Measurements from ENCODE around the gene TWF2. TPM values are rescaled to one million over a fixed set of nuclear protein-coding genes. Genes with fewer than 3 reads are reported as not detected.

TWF2 gene
- polyA plus RNA-seq, 1 donor from 2014 or later: 61.7 TPM

DNA sequence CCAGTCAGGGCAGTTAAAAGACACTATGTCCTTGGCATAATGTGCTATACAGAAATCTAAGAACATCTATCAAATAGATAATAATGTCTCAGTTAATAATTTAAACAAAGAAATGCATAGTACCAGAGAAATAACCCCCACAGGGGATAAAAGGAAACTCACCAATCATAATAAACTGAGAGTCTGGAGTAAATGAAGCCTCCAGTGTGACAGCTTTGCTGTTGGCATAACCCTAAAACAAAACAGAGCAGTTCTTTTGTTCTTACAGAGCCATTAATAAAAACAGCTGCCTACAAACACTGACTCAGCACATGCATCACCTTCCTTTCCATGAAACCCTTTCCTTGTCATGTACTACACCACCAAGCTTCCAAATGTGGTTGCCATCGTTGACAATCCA lies 20.1 kb upstream of the TWF2 start:
- Histone ChIP-seq H3K4me2 (ENCODE audit: low read length) (no peak overlapping the region), H4K20me1 (ENCODE audit: insufficient read depth) (no peaks in the 10 kb centered on the region), H3K36me3 (ENCODE audit: insufficient read depth, low read length) (peaks cover 9% of the 10 kb centered on the region), H3K9ac (ENCODE audit: low read length) (no peak overlapping the region), H3F3A (ENCODE audit: insufficient read depth, low read length, poor library complexity, severe bottlenecking) (no peaks in the 10 kb centered on the region), H3K9me3 (ENCODE audit: low read length) (no peaks in the 10 kb centered on the region), H3K27ac (ENCODE audit: low read length) (no peak overlapping the region), H3K9me2 (ENCODE audit: insufficient read depth, low read length) (no peaks in the 10 kb centered on the region), H3K79me2 (replicated peaks; ENCODE audit: insufficient read depth, low read length) (peaks cover 14% of the 10 kb centered on the region), H3K27me3 (ENCODE audit: insufficient read depth, low read depth, low read length) (no peaks in the 10 kb centered on the region), H3K4me3 (ENCODE audit: low read length) (no peak overlapping the region), H2AFZ (ENCODE audit: low read depth, low read length) (no peak overlapping the region)
- TF ChIP-seq EZH2 (IDR thresholded peaks at IDR 0.05; ENCODE audit: borderline replicate concordance, insufficient read depth, low read length, poor library complexity, severe bottlenecking): no peak
- TF ChIP-seq, protein P1, sequence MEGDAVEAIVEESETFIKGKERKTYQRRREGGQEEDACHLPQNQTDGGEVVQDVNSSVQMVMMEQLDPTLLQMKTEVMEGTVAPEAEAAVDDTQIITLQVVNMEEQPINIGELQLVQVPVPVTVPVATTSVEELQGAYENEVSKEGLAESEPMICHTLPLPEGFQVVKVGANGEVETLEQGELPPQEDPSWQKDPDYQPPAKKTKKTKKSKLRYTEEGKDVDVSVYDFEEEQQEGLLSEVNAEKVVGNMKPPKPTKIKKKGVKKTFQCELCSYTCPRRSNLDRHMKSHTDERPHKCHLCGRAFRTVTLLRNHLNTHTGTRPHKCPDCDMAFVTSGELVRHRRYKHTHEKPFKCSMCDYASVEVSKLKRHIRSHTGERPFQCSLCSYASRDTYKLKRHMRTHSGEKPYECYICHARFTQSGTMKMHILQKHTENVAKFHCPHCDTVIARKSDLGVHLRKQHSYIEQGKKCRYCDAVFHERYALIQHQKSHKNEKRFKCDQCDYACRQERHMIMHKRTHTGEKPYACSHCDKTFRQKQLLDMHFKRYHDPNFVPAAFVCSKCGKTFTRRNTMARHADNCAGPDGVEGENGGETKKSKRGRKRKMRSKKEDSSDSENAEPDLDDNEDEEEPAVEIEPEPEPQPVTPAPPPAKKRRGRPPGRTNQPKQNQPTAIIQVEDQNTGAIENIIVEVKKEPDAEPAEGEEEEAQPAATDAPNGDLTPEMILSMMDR (IDR thresholded peaks at IDR 0.05; ENCODE audit: poor library complexity, severe bottlenecking): no peak
- TF ChIP-seq, protein P2, sequence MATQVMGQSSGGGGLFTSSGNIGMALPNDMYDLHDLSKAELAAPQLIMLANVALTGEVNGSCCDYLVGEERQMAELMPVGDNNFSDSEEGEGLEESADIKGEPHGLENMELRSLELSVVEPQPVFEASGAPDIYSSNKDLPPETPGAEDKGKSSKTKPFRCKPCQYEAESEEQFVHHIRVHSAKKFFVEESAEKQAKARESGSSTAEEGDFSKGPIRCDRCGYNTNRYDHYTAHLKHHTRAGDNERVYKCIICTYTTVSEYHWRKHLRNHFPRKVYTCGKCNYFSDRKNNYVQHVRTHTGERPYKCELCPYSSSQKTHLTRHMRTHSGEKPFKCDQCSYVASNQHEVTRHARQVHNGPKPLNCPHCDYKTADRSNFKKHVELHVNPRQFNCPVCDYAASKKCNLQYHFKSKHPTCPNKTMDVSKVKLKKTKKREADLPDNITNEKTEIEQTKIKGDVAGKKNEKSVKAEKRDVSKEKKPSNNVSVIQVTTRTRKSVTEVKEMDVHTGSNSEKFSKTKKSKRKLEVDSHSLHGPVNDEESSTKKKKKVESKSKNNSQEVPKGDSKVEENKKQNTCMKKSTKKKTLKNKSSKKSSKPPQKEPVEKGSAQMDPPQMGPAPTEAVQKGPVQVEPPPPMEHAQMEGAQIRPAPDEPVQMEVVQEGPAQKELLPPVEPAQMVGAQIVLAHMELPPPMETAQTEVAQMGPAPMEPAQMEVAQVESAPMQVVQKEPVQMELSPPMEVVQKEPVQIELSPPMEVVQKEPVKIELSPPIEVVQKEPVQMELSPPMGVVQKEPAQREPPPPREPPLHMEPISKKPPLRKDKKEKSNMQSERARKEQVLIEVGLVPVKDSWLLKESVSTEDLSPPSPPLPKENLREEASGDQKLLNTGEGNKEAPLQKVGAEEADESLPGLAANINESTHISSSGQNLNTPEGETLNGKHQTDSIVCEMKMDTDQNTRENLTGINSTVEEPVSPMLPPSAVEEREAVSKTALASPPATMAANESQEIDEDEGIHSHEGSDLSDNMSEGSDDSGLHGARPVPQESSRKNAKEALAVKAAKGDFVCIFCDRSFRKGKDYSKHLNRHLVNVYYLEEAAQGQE (IDR thresholded peaks at IDR 0.05; ENCODE audit: borderline replicate concordance): no peak
- no peak for TF ChIP-seq RAD21 (conservative IDR thresholded peaks at IDR 0.05)
- no peak for TF ChIP-seq POLR2AphosphoS5 (IDR thresholded peaks at IDR 0.05)
- no peak for TF ChIP-seq SMC3 (conservative IDR thresholded peaks at IDR 0.05; ENCODE audit: poor library complexity)
- no peak for TF ChIP-seq TAF1 (IDR thresholded peaks at IDR 0.05; ENCODE audit: low read depth)
- TF ChIP-seq MXI1 (conservative IDR thresholded peaks at IDR 0.05; ENCODE audit: poor library complexity, severe bottlenecking): no peak
- no peak for TF ChIP-seq EP300 (conservative IDR thresholded peaks at IDR 0.05; ENCODE audit: poor library complexity, severe bottlenecking)

DNA sequence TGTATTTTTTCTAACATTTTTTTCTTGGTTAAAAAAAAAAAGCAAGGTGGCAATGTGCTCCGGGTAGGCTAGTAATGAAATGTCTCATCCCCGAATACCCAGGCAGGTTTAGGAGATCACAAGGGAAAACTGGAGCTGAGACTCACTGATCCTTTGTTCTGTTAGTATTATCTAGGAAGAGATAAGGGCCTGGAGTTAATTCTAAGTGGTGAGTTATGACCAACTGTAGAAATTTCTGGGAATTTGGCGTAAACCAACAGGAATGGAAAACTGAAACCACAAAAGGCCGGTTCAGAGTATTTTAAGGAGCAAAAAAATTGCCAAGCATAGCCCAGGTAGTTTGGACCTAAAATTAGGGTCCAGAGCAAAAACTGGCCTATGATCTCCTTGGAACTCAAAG lies 19.0 kb upstream of the TWF2 start:
- H2AFZ ChIP-seq (ENCODE audit: low read depth, low read length): no peak overlapping the region
- peaks cover 4% of the 10 kb centered on the region for H4K20me1 ChIP-seq (ENCODE audit: insufficient read depth)
- H3K9me3 ChIP-seq (ENCODE audit: low read length): no peaks in the 10 kb centered on the region
- no peak overlapping the region for H3K4me2 ChIP-seq (ENCODE audit: low read length)
- no peak overlapping the region for H3K4me3 ChIP-seq (ENCODE audit: low read length)
- no peak overlapping the region for H3K9ac ChIP-seq (ENCODE audit: low read length)
- TF ChIP-seq MXI1 (conservative IDR thresholded peaks at IDR 0.05; ENCODE audit: poor library complexity, severe bottlenecking): no peak
- TF ChIP-seq, protein P2 (IDR thresholded peaks at IDR 0.05; ENCODE audit: borderline replicate concordance): no peak
- TF ChIP-seq RAD21 (conservative IDR thresholded peaks at IDR 0.05): no peak
- TF ChIP-seq SMC3 (conservative IDR thresholded peaks at IDR 0.05; ENCODE audit: poor library complexity): no peak
- TF ChIP-seq EP300 (conservative IDR thresholded peaks at IDR 0.05; ENCODE audit: poor library complexity, severe bottlenecking): no peak
- no peak for TF ChIP-seq TAF1 (IDR thresholded peaks at IDR 0.05; ENCODE audit: low read depth)
- no peak for TF ChIP-seq POLR2AphosphoS5 (IDR thresholded peaks at IDR 0.05)
- peaks cover 14% of the 10 kb centered on the region for H3K79me2 ChIP-seq (replicated peaks; ENCODE audit: insufficient read depth, low read length)
- no peaks in the 10 kb centered on the region for H3K27me3 ChIP-seq (ENCODE audit: insufficient read depth, low read depth, low read length)
- peaks cover 9% of the 10 kb centered on the region for H3K36me3 ChIP-seq (ENCODE audit: insufficient read depth, low read length)
- no peaks in the 10 kb centered on the region for H3F3A ChIP-seq (ENCODE audit: insufficient read depth, low read length, poor library complexity, severe bottlenecking)
- no peaks in the 10 kb centered on the region for H3K9me2 ChIP-seq (ENCODE audit: insufficient read depth, low read length)
- no peak overlapping the region for H3K27ac ChIP-seq (ENCODE audit: low read length)

All from neural cell (in vitro differentiated cells).